ENCODE data around the gene SLC9A4. TPM values are rescaled to one million over a fixed set of nuclear protein-coding genes. Genes with fewer than 3 reads are reported as not detected.

The SLC9A4 gene
- total and polyA plus RNA-seq, 7 donors, result 0.04 TPM; not detected in 6

DNA sequence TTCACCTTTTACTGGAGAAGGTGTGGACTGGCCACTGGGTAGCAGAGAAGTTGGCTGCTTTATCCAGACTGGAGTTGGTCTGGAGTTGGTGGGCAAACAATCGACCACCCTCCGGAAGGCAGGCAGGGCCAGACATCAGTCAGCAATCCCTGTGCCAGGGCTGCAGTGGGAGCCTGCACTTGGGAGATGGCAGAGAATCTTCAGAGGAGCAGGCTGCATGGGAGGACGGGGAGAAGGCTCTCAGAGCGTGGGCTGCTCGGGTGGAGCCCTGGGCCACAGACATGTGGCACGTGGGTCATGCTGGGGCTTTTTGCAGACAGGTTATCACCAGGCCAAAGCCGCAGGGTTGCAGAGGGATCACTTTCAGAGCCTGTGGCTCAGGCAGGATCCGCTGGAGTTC lies 29.6 kb downstream of the SLC9A4 start:
- H3K27me3 ChIP-seq, result no peaks in the 10 kb centered on the region
- TF ChIP-seq POLR2A (IDR thresholded peaks at IDR 0.05), result no peak
- no peak for TF ChIP-seq POLR2AphosphoS5 (IDR thresholded peaks at IDR 0.05)
- no peak for TF ChIP-seq EP300 (IDR thresholded peaks at IDR 0.05)
- TF ChIP-seq, protein P1, sequence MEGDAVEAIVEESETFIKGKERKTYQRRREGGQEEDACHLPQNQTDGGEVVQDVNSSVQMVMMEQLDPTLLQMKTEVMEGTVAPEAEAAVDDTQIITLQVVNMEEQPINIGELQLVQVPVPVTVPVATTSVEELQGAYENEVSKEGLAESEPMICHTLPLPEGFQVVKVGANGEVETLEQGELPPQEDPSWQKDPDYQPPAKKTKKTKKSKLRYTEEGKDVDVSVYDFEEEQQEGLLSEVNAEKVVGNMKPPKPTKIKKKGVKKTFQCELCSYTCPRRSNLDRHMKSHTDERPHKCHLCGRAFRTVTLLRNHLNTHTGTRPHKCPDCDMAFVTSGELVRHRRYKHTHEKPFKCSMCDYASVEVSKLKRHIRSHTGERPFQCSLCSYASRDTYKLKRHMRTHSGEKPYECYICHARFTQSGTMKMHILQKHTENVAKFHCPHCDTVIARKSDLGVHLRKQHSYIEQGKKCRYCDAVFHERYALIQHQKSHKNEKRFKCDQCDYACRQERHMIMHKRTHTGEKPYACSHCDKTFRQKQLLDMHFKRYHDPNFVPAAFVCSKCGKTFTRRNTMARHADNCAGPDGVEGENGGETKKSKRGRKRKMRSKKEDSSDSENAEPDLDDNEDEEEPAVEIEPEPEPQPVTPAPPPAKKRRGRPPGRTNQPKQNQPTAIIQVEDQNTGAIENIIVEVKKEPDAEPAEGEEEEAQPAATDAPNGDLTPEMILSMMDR (IDR thresholded peaks at IDR 0.05), result no peak
- intact Hi-C loops (cut with DNase I), result no loop called here
- no peak overlapping the region for H3K4me3 ChIP-seq
- no peaks in the 10 kb centered on the region for H3K9me3 ChIP-seq
- no peak for DNase-seq
- no peaks in the 10 kb centered on the region for H3K4me1 ChIP-seq
- WGBS, 2 donors, result 91 to 93% methylated on average over 8 of the region's 8 CpGs
- H3K27ac ChIP-seq, result no peak overlapping the region
- no peaks in the 10 kb centered on the region for H3K36me3 ChIP-seq

DNA sequence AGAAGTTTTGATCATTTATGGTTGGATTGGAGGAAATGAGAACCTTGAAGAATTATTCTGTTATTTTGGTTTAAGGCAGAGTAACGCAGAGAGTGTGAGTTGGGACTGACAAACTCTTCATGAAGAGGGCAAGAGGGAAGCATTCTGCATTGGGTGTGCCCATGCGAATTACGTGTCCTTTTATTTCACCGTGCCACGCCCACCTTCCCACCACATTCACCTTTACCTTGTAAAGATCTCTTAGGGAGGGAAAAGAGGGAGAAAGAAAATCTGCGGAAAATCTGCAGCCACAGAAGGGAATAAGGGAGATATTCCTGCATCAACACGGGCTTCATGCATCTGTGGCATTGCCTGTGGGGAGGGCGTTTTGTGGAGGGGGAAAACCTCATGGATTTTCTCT lies 31.8 kb downstream of the SLC9A4 start:
- intact Hi-C loops (cut with DNase I), result no loop called here
- Histone ChIP-seq H3K4me3 (no peak overlapping the region), H3K27ac (no peak overlapping the region), H3K27me3 (no peaks in the 10 kb centered on the region), H3K36me3 (no peaks in the 10 kb centered on the region), H3K9me3 (no peaks in the 10 kb centered on the region), H3K4me1 (no peaks in the 10 kb centered on the region)
- TF ChIP-seq, protein P1 (IDR thresholded peaks at IDR 0.05), result no peak
- TF ChIP-seq EP300 (IDR thresholded peaks at IDR 0.05) (no peak), POLR2AphosphoS5 (IDR thresholded peaks at IDR 0.05) (no peak), POLR2A (IDR thresholded peaks at IDR 0.05) (no peak)
- DNase-seq, result no peak
- WGBS, 2 donors, result 19 to 70% methylated on average over 8 of the region's 8 CpGs

DNA sequence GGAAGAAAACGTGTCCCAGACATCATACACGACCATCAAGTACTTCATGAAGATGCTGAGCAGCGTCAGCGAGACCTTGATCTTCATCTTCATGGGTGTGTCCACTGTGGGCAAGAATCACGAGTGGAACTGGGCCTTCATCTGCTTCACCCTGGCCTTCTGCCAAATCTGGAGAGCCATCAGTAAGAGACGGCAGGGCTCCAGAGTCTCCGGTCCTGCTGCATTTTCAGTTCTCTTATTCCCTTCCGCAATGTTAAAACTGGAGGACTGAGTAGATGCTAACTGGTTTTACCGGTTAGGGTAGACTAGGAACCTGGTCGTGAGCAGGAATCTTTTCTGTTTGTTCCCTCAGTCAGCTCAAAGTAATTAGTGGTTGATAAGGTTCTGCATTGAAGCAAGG lies 32.3 kb downstream of the SLC9A4 start:
- intact Hi-C loops (cut with DNase I), result no loop called here
- no peaks in the 10 kb centered on the region for H3K36me3 ChIP-seq
- H3K27me3 ChIP-seq, result no peaks in the 10 kb centered on the region
- no peak overlapping the region for H3K4me3 ChIP-seq
- TF ChIP-seq, protein P1 (IDR thresholded peaks at IDR 0.05), result no peak
- TF ChIP-seq EP300 (IDR thresholded peaks at IDR 0.05), result no peak
- TF ChIP-seq POLR2AphosphoS5 (IDR thresholded peaks at IDR 0.05), result no peak
- no peak for TF ChIP-seq POLR2A (IDR thresholded peaks at IDR 0.05)
- no peaks in the 10 kb centered on the region for H3K4me1 ChIP-seq
- H3K27ac ChIP-seq, result no peak overlapping the region
- 14 to 59% methylated on average over 10 of the region's 10 CpGs for WGBS, 2 donors
- no peaks in the 10 kb centered on the region for H3K9me3 ChIP-seq
- DNase-seq, result no peak

DNA sequence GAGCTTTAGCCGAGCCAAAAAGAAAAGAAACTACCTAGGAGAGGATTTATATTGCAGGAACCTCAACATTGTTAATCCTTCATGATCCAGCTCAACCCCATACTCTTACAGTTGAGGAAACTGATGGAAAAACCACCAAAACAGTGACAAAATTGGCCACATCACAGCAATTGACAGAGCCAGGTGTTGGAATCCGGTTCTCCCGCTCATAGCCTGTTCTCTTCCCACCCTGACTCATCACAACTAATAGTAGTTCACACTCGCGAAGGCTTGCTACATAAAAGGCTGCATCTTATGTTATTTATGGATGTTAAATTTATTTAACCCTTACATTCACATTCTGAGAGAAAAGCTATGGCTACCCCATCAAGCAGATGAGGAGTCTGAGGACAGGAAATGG lies 33.7 kb downstream of the SLC9A4 start:
- 87 to 93% methylated on average over 5 of the region's 5 CpGs for WGBS, 2 donors
- Histone ChIP-seq H3K36me3 (no peaks in the 10 kb centered on the region), H3K4me1 (no peaks in the 10 kb centered on the region), H3K9me3 (no peaks in the 10 kb centered on the region), H3K27me3 (no peaks in the 10 kb centered on the region), H3K4me3 (no peak overlapping the region), H3K27ac (no peak overlapping the region)
- no peak for DNase-seq
- TF ChIP-seq POLR2A (IDR thresholded peaks at IDR 0.05), result no peak
- no peak for TF ChIP-seq POLR2AphosphoS5 (IDR thresholded peaks at IDR 0.05)
- TF ChIP-seq, protein P1 (IDR thresholded peaks at IDR 0.05), result no peak
- no peak for TF ChIP-seq EP300 (IDR thresholded peaks at IDR 0.05)
- intact Hi-C loops (cut with DNase I), result no loop called here

DNA sequence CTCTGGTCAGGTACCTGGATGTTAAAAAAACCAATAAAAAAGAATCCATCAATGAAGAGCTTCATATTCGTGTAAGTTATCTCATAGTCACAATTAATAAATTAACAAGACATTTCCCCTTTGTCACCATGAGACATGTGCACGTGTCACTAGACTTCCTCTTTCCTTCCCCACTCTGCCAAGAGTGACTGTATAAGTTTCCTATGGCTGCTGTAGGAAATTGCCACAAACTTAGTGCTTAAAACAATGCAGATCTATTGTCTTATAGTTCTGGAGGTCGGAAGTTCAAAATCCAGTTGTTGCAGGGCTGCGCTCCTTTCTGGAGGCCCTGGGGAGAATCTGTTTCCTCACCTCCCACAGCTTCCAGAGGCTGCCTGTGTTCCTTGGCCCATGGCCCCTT lies 35.8 kb downstream of the SLC9A4 start:
- H3K9me3 ChIP-seq, result no peaks in the 10 kb centered on the region
- H3K4me3 ChIP-seq, result no peak overlapping the region
- no peak overlapping the region for H3K27ac ChIP-seq
- TF ChIP-seq EP300 (IDR thresholded peaks at IDR 0.05), result no peak
- TF ChIP-seq, protein P1 (IDR thresholded peaks at IDR 0.05), result no peak
- TF ChIP-seq POLR2A (IDR thresholded peaks at IDR 0.05), result no peak
- TF ChIP-seq POLR2AphosphoS5 (IDR thresholded peaks at IDR 0.05), result no peak
- intact Hi-C loops (cut with DNase I), result no loop called here
- no peaks in the 10 kb centered on the region for H3K27me3 ChIP-seq
- H3K4me1 ChIP-seq, result peaks cover 0 to 4% (median 3%) of the 10 kb centered on the region in 4 donors
- no peak for DNase-seq
- H3K36me3 ChIP-seq, result no peaks in the 10 kb centered on the region
- WGBS, 2 donors, result 53 to 67% methylated on average over 4 of the region's 4 CpGs
